HUDEP-2 (cell line): ENCODE measurements around the gene EXOC5.
A peak's percentile ranks its signal among the peaks of the same experiment; 100 is the strongest.

Source experiments
- DNase-seq, 76 experiments: peaks; one replicate each; lab custom pipeline; 2025; ENCODE audit not compliant: unreplicated experiment in 76 of 76; lab: John Stamatoyannopoulos, UW

Gene EXOC5

GRCh38 chr14:57268161-57269069 lies at the start of gene EXOC5, which contains the start of gene AP5M1:
TSS of gene EXOC5 (minus strand) at chr14:57268905. CDS start at chr14:57268648, 257 bp downstream.
TSS of gene AP5M1 (plus strand) at chr14:57268971. CDS start at chr14:57269315, 344 bp downstream.
- peak in 75 of 76 experiments; percentile 56 to 92 (median 84) for DNase-seq

DNA sequence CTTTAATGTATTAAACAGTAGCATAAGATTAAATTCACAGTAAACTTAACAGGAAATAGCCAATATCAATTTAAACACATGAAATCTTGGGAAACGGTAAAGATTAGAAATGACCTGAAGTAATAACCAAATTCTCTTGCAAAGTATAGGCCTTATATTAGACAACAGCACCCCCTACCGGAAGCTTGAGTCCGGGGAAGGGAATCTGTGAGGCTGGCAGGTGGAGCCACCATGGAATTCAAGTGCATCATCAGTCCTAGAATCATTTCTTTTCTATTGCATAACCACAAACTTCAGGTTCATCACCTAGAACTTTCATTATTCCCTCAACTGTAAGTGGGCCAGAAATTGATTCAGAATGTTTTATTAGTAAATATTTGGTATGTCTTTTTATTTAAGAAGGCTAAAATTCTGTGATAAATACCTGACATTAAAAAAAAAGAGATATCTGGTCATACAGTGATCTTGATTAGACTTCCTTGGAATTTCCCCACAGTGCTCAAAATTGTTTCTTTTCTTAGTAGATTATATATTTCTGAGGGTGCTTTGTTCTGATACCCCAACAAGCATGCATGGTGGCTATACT lies 48.6 kb upstream of the EXOC5 start:
- DNase-seq: peak in 62 of 76 experiments; percentile 2 to 77 (median 44)

GRCh38 chr14:57314396-57315089 lies 45.8 kb upstream of the EXOC5 start:
- peak in 1 of 76 experiments; percentile 2 for DNase-seq

DNA sequence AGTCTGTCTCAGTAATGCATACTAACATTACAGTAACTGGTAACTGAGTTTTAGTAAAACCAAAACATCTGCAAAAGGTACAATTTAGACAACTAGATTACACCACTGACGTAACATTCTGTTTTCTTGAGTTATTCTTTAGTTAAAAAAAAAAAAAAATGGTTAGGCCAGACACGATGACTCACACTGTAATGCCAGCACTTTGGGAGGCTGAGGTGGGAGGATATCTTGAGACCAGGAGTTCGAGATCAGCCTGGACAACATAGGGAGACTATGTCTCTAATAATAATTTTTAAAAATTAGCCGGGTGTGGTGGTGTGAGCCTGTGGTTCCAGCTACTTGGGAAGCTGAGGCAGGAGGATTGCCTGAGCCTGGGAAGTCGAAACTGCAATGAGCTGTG lies 34.2 kb upstream of the EXOC5 start:
- DNase-seq: no peak

- no peak for DNase-seq
These were observed 30.8 kb upstream of the EXOC5 start for GRCh38 chr14:57299511-57299910.

DNA sequence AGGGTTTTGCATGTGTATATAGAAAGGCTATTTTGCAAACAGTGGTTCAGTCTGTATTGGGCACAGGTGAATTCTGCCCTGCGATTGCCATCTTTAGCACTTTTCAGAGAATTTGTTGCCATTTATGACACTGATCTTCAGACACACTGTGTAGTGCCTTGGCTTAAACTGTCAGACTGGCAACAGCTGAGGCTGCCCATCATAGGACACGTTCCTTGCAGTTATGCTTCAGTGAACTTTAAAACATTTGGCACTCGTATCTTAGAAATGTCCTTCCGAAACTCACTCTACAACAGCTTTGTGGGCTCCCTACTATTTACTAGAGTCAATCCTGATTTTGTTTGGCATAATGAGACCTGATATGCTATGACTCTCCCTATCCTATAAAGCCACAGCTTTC lies 29.1 kb upstream of the EXOC5 start:
- no peak for DNase-seq

DNA sequence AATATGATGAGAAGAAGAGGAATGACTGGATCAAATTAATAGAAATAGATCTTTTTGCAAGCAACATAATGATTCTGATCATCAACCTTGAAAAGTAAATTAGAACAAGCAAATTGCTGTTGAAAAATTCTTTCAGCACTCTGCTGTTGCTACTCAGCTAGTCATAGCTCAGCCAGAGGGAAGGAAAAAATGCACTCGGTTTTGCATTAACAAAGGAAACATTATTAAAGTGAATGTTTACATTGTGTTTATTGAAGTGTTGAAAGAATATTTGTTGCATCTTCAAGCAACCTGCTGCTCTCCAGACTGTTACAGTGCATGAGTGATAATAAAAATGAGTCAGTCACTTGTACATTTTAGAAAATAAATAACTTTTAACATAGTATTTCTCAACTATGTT lies 26.5 kb upstream of the EXOC5 start:
- no peak for DNase-seq

GRCh38 chr14:57293866-57294837 lies 25.4 kb upstream of the EXOC5 start:
- no peak for DNase-seq

DNA sequence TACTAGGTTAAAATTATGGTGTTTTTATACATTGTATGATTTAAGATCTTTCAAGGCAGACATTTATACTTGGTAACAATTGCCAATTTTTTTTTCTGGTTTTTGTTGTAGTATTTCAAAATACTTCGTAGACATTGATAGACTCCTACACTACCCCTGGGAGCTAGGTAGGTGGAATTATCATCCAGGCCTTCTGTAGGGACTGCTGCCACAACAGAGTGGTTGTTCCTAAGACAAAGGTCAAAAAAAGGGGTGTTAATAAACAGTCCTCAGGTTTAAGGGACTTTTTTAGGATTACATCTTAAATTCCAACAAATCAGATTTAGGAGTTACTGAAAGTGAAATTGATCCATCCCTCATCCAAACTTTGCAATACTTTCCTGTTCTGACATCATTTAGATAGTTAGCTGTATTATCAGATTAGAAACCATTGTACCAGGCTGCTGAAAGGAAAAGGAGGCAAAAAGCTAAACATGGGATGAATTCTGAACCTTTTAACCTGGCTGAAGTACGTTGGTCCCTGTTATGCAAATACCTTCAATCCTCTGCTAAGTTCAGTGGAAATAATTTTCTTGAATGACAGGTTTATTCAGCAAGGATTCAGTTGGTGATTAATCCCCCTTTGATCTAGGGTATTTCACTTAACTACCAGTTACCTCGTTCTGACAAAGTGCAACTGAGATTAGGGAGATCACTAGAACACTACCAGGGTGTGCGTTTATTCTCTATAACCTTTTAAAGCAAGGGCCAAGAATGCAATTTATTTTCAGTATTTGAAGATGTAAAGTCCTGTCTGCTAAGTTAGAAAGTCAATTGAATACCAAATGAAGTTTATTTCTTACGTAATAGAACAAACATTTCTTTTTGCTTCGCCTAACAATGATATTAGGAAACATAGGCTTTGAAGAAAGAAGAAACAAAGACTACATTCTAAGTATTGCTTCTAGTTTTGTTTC lies 23.3 kb upstream of the EXOC5 start:
- no peak for DNase-seq

GRCh38 chr14:57290751-57291150 lies 22.0 kb upstream of the EXOC5 start:
- DNase-seq: no peak

GRCh38 chr14:57287745-57288144 lies 19.0 kb upstream of the EXOC5 start:
- DNase-seq: peak in 52 of 76 experiments; percentile 1 to 85 (median 46)

DNA sequence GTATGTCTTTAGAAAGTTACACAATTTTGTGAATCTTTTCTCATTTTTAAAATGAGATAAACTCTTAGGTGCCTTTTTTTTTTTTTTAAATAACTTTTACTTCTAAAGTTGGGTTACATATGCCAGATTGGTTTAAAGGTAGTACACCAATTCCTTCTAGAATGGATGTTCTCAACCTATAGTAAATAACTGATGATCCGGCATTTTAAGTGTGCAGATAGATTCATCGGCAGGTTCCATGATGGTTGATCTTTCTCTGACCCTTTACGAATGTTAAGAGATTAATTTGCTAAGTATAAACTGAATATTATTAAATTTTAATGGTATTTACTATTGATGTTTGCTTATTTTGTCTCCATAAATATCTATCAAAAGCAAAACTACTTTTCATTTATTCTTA lies 8.4 kb upstream of the EXOC5 start:
- no peak for DNase-seq

DNA sequence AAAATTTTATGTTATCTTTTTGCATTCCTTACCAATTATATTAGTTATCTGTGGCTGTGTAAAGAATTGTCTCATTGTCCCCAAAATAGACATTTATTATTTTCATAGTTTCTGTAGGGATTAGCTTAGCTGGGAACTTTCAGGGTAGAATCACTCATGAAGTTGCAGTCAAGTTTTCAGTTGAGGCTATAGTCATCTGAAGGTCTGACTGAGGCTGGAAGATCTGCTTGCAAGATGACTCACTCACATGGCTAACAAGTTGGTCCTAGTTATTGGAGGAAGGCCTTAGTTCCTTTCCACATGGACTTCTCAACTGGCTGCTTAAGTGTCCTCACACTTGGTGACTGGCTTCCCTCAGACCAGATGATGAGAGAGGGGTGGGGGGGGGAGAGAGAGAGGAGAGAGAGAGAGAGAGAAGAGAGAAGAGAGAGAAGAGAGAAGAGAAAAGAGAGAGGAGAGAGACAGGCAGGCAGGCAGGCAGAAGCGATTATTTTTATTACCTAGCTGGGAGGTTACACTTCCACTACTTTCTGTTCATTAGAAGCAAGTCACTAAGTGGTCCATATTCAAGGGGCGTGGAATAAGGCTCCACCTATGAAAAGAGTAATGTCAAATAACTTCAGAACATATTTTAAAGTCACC lies 6.4 kb upstream of the EXOC5 start:
- no peak for DNase-seq

DNA sequence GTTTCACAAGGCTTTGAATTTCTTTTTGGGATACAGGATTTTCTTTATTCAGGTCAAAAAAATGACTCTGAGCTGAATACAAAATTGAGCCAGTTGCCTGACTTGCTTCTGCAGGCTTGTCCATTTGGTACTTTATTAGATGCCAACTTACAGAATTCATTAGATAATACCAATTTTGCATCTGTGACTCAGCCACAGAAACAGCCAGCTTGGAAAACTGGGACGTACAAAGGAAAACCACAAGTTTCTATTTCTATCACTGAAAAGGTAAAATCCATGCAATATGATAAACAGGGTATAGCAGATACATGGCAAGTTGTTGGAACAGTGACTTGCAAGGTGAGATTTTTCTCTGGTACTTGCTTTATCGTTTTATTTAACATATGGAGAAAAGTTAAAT lies 5.8 kb upstream of the EXOC5 start:
- DNase-seq: no peak

DNA sequence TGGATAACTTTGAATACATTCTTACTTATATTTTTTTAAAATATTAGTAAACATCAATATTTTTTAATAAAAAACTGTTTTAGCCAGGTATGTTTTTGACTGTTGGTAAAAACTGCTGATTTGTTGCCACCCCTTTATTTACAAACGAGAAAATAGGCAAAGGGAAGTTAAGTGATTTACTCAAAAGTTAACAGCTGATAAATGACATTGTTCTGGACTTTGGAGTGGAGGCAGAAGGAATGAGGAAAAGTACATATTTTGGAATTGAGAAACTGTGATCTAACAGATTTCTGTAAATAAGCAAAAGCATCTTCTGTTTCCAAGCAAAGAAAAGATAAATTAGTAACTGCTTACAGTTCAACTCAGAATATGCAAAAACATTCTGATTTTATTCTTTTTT lies 4.5 kb upstream of the EXOC5 start:
- DNase-seq: no peak

GRCh38 chr14:57266065-57266464 lies 2.6 kb downstream of the EXOC5 start:
- DNase-seq: no peak

- DNase-seq: no peak
These were observed 6.6 kb downstream of the EXOC5 start for GRCh38 chr14:57262117-57262516.

GRCh38 chr14:57261604-57262003 lies 7.1 kb downstream of the EXOC5 start:
- no peak for DNase-seq

GRCh38 chr14:57259672-57260071 lies 9.0 kb downstream of the EXOC5 start:
- DNase-seq: no peak
